GM13977 (cell line): Measurements from ENCODE around the gene PRDX2.

Source experiments
- DNase-seq: peaks from one replicate; pipeline ENCODE4 v3.0.0; 2012; ENCODE audit warnings: low spot score
- CTCF ChIP-seq: IDR thresholded peaks from 2 replicates; pipeline ENCODE4 v1.5.1; 2012; ENCODE audit warnings: mild to moderate bottlenecking, control low read depth; ENCODE audit not compliant: insufficient read depth; ENCODE audit errors: extremely low read depth, missing control alignments
- in situ Hi-C: fragments of 300-500 bp; cut with MboI; formaldehyde crosslinking; loops from one replicate; pipeline ENCODE4 v1.12.0; 2022; ENCODE audit warnings: low sequenced_read_pairs, low pct_unique_long_range_greater_than_20kb, mixed read lengths, inconsistent platforms; ENCODE audit not compliant: unreplicated experiment

PRDX2 gene

GRCh38 chr19:12791345-12792050 lies 10.1 kb downstream of the PRDX2 start, which contains the start of gene JUNB:
Gene JUNB, plus strand, starts transcription at chr19:12791486. Its CDS starts 286 bp downstream, at chr19:12791772.
- TF ChIP-seq CTCF = no peak
- in situ Hi-C loops = no loop called here

GRCh38 chr19:12790628-12791344 lies 10.8 kb downstream of the PRDX2 start:
- DNase-seq = no peak
- in situ Hi-C loops = no loop called here
- no peak for TF ChIP-seq CTCF

More at GRCh38 chr19:12791345-12792050, 10.1 kb downstream of the PRDX2 start, which contains the start of gene JUNB:
- peak; percentile 95 for DNase-seq

GRCh38 chr19:12789904-12790619 lies 11.5 kb downstream of the PRDX2 start:
- in situ Hi-C loops = no loop called here
- TF ChIP-seq CTCF = no peak
- peak; percentile 98 for DNase-seq

GRCh38 chr19:12789098-12789903 lies 12.3 kb downstream of the PRDX2 start:
- DNase-seq = no peak
- TF ChIP-seq CTCF = no peak
- in situ Hi-C loops = no loop called here

DNA sequence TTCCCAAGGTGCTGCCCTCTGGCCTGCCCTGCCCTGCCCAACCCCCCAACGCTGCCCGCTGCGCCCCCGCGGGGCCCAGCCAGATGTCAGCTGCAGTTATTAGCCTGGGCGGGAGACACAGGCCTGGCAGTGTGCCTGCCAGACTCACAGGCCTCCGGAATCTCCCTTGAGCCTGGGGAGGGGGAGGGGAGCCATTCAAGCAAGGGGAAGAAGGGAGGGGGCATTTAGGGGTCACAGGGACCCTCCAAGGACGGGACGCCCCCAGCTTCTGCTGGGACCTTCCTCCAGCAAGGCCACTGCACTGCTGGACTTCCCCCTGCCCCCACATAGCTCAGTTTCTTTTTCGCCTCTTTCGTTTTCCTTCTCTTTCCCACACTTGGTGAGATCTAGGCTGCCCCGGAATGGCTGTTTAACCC lies 12.9 kb downstream of the PRDX2 start:
- peak; percentile 89 for DNase-seq
- in situ Hi-C loops = no loop called here
- TF ChIP-seq CTCF = peak; percentile 7
